Retinal pigment epithelial cell (primary cell): ENCODE results near the gene NSD1.

Experiments used
- DNase-seq: peaks from one replicate; pipeline ENCODE4 v3.0.0-alpha.2; 2010; ENCODE audit warnings: low read depth
- H3K4me3 ChIP-seq: 2 replicates; pipeline ENCODE4 v1.5.1; 2011; ENCODE audit warnings: mild to moderate bottlenecking, low read length, control low read depth, moderate library complexity
- CTCF ChIP-seq: conservative IDR thresholded peaks from 2 replicates; pipeline ENCODE4 v1.5.1; 2011; ENCODE audit warnings: low read depth, low read length, control low read depth, inconsistent platforms

The NSD1 gene

GRCh38 chr5:177290816-177291596, 157.4 kb downstream of the NSD1 start:
- DNase-seq, result no peak
- TF ChIP-seq CTCF, result no peak
- no peak overlapping the region for H3K4me3 ChIP-seq

- no peak overlapping the region for H3K4me3 ChIP-seq
- DNase-seq, result no peak
- TF ChIP-seq CTCF, result no peak
Observed at GRCh38 chr5:177291735-177292134, 158.2 kb downstream of the NSD1 start.

GRCh38 chr5:177293819-177294581, 160.4 kb downstream of the NSD1 start:
- no peak for DNase-seq
- TF ChIP-seq CTCF, result no peak
- H3K4me3 ChIP-seq, result no peak overlapping the region

- no peak for TF ChIP-seq CTCF
- no peak overlapping the region for H3K4me3 ChIP-seq
- no peak for DNase-seq
Observed at GRCh38 chr5:177294632-177295031, 161.1 kb downstream of the NSD1 start.

GRCh38 chr5:177295924-177296323, 162.4 kb downstream of the NSD1 start:
- TF ChIP-seq CTCF, result no peak
- DNase-seq, result no peak
- H3K4me3 ChIP-seq, result no peak overlapping the region

- no peak overlapping the region for H3K4me3 ChIP-seq
- TF ChIP-seq CTCF, result no peak
- DNase-seq, result no peak
Observed at GRCh38 chr5:177296581-177296980, 163.0 kb downstream of the NSD1 start.

GRCh38 chr5:177297922-177298321, 164.3 kb downstream of the NSD1 start:
- no peak for TF ChIP-seq CTCF

More at GRCh38 chr5:177297922-177298321, 164.3 kb downstream of the NSD1 start:
- no peak for DNase-seq
- no peak overlapping the region for H3K4me3 ChIP-seq
